B cell (primary cell): ENCODE results near the gene NCOA5.

Source experiments
- EZH2 ChIP-seq: IDR thresholded peaks from 2 replicates; pipeline ENCODE4 v1.6.1; 2012; ENCODE audit warnings: borderline replicate concordance, low read depth, mild to moderate bottlenecking, moderate library complexity, low read length; ENCODE audit not compliant: insufficient read depth, poor library complexity, severe bottlenecking
- TF ChIP-seq, protein P1 (sequence below): fragments of 200-600 bp; IDR thresholded peaks from one replicate; pipeline ENCODE4 v1.8.0; 2022; ENCODE audit warnings: antibody characterized with exemption, mild to moderate bottlenecking

DNA sequence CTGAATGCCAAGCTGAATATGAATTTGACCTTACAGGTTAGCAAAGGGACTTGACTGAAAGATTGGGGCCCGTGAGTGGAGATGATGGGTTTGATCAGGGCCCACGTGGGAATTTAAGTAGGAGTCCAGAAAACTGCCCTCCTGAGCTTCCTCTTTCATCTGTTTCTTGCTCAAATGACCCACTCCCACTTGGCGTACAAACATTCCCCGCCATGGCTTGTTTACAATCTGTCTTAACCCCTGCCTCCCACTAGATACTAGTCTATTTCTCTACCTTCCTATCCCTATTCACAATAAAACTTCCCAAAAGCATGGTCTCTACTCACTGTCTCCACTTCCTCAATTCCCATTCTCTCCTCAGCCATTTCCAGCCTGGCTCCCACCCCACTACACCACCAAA, 71.7 kb downstream of the NCOA5 start:
- TF ChIP-seq, protein P1, sequence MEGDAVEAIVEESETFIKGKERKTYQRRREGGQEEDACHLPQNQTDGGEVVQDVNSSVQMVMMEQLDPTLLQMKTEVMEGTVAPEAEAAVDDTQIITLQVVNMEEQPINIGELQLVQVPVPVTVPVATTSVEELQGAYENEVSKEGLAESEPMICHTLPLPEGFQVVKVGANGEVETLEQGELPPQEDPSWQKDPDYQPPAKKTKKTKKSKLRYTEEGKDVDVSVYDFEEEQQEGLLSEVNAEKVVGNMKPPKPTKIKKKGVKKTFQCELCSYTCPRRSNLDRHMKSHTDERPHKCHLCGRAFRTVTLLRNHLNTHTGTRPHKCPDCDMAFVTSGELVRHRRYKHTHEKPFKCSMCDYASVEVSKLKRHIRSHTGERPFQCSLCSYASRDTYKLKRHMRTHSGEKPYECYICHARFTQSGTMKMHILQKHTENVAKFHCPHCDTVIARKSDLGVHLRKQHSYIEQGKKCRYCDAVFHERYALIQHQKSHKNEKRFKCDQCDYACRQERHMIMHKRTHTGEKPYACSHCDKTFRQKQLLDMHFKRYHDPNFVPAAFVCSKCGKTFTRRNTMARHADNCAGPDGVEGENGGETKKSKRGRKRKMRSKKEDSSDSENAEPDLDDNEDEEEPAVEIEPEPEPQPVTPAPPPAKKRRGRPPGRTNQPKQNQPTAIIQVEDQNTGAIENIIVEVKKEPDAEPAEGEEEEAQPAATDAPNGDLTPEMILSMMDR, result no peak
- no peak for TF ChIP-seq EZH2
